ENCODE results near the gene SMOC1.

SMOC1 gene

DNA sequence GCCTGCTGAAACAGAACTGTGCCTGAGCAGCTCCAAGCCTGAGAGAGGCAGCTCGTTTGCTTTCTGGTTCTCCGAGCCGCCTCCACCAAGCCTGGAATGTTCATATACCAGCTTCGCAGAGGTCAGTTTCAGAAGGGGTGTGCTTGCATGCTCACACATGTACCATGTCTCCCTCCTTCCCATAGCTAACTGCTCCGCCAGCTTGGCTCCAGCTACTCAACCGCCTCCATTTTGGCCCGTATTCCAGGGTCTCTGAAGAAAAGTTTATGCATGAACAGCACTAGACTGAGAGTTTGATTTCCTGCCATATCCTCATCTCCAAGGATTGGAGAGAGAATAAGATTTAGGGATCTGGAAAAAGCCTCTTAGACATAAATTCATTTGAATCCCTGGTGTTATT, 103.7 kb downstream of the SMOC1 start:
- no peak for DNase-seq (ENCODE audit: low read depth)

DNA sequence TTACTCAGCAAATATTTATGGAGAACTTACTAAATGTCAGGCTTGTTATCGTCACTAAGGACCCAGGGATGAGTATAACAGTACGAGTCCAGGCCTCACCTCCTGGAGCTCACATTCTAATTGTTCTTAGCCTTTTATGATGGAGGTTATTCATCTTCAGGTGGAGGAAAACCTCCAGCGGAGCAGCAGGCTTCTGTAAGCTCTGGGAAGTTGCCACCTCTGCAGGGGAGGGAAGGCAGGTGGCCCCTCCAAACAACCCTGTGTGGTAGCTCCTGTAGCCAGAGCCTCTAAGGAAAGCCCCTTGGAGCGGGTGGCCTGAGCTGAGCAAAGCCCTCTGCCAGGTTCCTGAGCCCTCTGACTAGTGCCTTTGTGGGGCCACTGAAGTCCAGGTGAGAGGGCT, 104.1 kb downstream of the SMOC1 start:
- no peak for DNase-seq (ENCODE audit: low read depth)

DNA sequence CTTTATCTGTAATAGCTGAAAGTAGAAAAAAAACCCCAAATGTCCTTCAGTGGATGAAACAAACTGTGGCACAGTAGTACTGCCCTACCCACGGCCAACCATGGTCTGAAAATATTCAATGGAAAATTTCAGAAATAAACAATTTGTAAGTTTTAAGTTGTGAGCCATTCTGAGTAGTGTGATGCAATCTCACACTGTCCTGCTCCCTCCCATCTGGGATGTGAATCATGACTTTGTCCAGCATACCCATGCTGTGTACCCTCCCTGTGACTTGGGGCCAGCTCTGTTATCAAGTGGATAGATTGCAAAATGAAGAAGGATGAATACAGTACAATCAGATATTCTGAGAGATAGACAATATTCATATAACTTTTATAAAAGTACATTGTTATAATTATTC, 106.2 kb downstream of the SMOC1 start:
- no peak for DNase-seq (ENCODE audit: low read depth)

DNA sequence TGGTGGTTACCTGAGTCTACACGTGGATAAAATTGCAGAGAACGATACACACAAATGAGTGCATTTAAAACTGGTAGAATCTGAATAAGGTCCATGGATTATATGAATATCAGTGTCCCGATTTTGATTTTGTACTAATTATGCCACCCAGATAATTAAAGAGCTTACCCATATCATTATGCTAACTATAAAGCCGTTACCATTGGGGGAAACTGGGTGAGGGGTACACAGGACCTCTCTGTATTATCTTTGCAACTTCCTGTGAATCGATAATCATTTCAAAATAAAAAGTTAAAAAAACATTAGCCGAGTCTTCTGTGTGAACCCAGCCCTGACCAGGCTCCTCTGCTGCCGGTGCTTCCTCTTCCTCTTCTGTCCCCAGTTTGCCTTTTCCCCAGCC, 107.1 kb downstream of the SMOC1 start:
- DNase-seq (ENCODE audit: low read depth), result no peak

DNA sequence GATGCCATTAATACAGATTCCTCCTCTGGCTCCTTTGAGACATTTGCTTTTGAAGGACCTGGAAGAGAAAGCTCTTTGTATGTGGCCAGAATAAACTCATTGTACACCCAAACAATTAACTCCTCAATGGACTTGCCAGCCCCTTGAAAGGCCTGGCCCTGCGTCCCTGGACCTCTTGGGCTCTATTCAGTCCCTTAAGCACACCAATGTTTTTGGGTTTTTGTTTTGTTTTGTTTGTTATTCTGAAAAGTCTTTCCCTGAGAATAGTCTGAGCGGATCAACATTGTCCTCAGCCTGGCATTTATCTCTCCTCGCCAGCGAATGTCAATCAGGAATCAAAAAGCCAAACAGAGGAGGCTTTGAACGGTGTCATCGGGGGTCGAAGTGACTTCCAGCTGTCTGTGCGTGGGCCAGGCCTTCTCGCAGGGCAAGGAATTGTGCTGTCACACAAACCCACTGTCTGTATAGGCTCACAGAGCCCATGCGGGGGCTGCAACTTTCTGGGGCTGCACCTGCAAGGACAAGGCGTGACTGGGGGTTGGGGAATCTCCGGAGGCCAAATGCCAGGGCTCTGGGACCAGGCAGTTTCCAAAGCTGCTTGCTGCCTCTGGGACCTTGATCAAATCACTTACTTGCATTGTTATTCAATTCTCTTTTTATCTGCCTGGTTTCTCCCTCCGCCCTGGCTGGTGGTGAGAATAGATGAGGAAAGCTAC, 108.3 kb downstream of the SMOC1 start:
- no peak for DNase-seq (ENCODE audit: low read depth)

DNA sequence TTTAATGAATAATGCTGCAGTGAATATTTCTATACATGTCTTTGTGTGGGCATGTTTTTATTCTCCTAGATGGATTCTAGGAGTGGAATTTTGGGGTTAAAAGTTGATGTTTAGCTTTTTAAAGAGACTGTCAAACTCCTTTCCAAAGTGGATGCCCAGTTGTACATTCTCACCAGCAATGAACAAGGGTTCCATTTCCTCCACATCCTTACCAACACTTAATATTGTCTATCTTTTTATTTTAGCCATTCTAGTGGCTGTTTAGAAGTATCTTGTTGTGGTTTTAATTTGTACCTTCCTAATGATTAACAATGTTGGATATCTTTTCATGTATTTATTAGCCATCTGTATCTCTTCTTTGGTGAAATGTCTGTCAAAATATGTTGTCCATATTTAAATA, 109.8 kb downstream of the SMOC1 start:
- DNase-seq (ENCODE audit: low read depth), result no peak

DNA sequence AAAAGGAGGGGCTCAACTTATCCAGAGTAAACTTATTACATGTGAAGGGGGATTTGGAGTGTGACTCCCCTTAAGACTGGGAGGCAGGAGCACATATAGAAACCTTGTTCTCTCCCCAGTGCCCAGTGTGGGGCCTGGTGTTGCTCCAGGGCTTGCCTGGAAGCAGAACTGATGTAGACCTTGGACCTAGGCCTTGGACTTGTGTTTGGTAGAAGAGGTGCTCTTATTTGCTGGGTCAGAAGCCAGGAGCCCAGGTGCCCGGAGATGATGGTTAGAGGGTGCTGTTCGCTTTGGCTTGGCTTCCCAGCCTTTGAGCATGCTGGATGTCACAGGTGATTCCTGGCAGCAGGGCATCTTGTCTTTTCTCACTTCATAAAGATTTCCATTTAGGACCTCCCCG, 110.4 kb downstream of the SMOC1 start:
- no peak for DNase-seq (ENCODE audit: low read depth)

DNA sequence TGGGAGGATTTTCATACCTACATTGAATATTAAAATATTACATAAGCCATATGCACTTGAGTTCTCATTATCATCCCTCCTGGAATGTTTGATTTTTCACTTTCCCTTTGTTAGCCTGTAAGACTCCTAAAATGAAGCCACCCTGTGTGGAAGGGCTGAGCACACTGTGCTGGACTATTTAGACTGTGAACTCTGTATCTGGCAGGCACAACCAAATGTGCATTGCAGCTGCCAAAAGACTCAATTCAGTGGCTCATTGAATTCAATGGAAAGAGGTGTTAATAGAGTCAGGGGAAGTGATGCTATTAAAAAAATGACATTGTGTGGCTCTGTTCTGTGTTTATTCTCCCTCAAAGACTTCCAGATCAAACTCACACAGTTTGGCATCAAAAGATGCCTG, 111.1 kb downstream of the SMOC1 start:
- DNase-seq (ENCODE audit: low read depth), result no peak

DNA sequence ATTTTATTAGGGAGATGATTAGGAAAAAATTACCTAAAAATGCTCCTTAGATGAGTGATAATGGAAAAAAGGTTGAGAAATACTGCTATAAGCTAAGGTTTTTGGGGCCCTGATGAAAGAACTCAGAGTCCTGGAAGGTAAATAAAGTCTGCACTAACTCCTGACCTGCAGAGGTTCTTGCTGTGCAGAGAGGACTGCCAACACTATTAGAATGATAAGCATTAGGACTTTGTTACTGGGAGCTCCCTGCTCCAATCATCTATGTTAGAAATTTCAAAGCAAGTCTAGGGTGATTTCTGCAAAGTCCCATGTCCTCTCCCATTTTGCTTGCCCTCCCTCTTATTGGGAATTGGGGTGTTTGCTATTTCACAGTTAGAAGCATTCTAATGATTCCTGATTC, 112.2 kb downstream of the SMOC1 start:
- DNase-seq (ENCODE audit: low read depth), result no peak

DNA sequence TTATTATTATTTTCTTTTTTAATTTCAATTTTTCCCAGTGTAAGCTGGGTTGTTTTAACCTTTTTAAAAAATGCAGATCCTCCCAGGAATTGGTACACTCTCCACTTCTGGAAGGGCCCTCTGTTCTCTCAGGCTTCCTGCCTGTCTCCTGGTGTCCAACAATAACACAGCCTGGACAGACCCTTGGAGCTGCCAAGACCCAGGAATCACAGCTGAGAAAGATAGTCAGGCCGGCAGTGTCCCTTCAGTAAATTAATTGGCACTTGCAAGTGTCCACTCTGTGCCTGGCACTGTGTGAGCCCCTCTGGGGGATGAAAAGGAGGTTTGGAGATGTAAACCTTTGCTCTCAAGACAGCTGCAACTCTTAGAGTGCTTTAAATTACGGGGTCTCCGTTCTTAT, 113.3 kb downstream of the SMOC1 start:
- no peak for DNase-seq (ENCODE audit: low read depth)

DNA sequence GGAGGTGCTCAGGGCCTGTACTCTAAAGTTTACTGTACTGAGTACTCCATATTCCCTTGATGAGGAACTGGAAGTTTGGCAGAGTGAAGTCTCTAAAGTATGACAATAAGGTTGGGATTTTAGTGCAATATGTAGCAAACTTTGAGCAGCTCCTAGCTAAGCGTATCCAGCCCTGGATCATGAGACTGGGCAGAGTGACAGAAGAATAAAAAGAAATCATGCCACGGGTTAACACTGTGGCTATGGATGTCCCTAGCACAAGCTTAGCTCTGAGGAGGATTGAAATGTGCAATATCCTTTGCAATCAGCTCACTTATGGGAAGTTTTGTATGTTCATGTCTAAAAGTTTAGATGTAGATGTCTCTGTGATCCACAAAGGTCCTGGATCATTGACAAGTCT, 114.1 kb downstream of the SMOC1 start:
- DNase-seq (ENCODE audit: low read depth), result no peak

DNA sequence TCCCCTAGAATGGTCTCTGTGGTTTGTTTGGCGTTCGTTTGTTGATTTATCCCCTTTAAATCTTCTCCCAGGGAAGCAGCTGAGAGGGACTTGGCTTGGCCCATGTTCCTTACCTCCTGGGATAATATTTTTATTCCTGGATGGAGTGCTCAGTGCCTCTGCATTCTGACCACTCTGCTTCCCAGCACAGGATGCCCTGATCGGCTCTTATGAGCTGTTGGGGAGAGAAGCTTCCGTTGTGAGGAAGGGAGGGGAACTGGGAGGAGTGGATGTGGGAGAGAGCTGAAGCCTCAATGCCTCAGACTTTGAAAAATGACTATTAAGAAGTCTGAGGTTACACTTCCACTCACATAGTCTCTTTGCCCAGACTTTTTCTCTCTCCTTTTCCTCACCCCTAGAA, 114.8 kb downstream of the SMOC1 start:
- no peak for DNase-seq (ENCODE audit: low read depth)

DNA sequence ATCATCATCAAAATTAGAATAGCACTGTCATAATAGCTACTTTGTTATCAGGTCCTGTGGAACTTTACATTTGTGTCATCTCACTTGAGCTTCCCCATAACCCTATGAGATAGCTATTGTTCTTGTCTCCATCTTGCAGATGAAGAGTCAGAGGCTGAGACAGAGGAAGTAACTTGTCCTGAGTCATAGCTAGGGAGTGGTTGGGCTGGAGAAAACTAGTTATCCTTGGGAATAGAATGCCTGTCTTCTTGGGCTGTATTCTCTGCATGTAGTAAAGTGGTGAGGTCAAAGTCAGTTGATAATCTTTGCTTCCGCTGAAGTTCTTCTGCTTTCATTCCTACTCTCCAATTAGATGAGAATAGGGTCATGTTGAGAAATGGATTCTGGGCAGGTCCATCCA, 117.0 kb downstream of the SMOC1 start:
- no peak for DNase-seq (ENCODE audit: low read depth)

DNA sequence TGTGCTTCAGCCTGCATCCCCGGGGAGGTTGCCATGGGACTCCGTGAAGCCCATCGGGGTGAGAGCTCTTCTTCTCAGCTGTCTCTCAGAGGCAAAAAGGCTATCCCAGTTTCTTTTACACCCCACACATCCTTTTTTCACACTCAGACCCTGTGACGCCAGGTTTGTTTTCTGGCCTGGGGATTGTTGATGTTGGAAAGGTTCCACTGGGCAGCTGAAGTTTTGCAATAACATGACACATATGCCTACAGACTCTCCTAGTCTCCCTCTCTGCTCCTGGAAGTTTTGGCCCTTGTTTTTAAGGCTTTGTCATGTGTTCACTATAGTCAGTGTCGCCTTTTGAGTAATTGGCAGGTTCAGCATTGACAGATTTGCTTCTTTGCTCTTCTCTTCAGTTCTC, 118.6 kb downstream of the SMOC1 start:
- no peak for DNase-seq (ENCODE audit: low read depth)

DNA sequence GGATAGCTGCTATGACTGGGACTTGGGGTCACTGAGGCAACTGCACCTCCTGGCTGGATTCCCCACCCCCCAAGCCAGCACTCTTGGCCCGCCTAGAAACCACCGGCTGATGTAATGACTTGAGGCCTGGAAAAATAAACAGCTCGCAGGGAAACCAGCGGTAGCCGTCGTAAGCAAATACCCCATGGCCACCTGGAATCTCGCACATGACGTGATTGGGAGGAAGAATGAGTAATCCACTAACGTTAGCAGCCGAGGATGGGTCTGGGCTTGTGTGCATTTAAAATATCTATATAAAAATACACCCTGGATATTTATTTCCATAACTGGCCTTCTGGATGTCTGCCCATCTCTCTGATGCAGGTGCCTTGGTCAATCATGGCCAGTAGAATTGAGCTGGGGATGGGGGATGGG, 120.1 kb downstream of the SMOC1 start:
- DNase-seq (ENCODE audit: low read depth), result no peak

DNA sequence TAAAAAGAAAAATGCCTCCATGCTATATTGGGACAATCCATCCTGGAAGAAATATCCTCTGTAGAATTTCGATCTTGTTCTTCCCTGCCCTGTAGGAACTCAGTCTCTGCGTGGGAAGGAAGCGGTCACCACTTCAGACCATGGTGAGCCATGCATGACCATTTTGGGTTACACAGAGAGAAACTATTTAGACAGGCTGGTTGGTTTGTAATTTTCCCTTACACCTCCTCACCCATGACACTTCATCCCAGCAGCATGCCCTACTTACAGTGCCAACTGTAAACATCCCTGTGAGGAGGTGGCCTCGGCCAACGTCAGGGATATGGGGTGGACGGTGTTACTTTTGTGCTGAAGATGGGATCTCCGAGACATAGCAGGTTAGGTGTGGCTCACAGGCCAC, 121.4 kb downstream of the SMOC1 start:
- DNase-seq (ENCODE audit: low read depth), result no peak

DNA sequence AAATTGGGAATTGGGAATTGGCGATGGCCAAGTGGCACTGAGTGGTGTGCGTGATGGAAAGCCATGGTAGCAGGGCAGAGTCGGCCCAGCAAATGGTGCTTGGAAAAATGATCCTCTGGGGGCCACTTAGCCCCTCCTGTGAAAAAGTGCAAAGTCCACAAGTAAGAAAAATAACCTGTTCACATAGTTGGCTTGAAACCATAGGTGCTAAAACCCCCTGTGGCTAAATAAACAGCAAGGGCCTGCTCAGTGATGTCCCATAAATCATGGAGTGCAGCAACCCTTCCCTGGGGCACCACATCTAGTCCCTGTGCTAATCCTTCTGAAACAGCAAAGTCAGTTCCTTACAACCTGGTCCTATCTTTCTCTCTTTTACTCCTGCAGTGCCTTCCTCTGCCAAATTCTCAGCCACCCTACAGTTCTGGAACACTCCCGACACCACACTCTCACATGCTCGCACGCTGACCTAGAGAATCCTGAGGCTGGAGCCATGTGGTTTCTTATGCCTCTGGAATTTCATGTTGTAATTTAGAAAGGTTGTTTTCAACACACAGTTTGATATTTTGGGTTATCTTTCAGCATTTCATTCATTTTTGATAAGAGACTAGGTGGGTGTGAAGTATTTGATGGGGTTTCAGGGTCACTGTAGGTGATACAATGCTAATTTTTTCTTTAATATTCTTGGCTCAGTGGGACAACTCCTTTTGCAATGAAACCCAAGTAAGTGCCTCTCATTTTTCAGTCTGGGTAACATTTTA, 123.6 kb downstream of the SMOC1 start:
- no peak for DNase-seq (ENCODE audit: low read depth)

DNA sequence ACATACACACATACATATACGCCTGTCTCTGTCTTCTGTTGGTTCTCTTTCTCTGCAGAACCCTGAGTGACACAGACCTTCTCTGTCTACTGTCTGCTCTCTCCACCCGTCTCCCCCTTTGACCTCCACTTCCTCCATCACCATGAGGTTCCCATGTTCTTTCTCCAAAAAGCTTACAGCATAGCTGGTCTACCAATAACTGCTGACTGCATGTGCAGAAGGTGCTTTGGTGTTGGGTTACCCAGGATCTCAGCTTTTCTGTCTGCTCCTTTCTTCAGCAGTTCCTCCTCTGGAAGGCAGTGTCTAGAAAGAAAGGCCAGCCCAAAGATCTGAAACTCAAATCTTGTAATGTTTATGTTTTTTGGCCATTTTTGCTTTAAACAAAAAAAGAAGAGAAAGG, 125.6 kb downstream of the SMOC1 start:
- no peak for DNase-seq (ENCODE audit: low read depth)

DNA sequence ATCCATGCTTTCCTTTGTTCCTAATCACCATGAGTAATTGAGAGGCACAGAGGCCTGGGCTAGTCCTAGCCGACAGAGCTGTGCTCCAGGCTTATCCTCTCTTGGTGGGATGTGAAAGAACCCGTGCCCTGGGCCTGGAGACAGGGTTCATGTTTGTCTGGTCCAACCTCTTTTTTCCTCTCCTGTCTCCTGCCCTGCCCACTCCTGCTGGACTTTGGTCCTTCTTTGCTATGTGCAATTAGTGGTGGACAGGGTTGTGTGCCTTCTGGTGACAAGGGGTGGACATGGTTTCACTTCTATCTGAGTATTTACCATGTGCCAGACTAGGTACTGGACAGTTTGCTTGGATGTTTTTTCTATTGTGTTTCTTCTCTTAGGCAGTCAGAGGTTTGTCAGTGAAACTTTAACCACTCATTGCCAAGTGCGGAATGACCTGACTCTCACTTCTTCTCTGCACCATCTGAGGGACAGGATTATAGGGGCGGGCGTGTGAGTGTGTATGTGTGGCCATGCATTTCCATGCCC, 126.1 kb downstream of the SMOC1 start:
- no peak for DNase-seq (ENCODE audit: low read depth)

DNA sequence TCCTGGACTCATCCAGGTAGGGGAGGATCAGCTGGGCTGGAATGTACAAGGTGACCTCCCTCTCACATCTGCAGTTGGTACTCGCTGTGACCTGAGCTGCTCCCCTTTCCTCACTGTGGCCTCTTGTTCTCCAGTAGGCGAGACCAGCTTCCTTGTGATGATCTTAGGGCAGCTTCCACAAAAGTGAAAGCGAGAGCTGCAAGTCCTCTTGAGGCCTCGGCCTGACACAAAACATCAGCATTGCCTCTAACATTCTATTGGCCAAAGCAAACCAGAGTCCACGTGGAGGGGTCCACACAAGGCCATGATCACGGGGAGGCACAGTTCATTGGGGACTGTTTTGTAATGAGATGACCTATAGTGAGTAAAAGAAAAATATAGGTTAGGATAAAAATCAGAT, 127.5 kb downstream of the SMOC1 start:
- no peak for DNase-seq (ENCODE audit: low read depth)

DNA sequence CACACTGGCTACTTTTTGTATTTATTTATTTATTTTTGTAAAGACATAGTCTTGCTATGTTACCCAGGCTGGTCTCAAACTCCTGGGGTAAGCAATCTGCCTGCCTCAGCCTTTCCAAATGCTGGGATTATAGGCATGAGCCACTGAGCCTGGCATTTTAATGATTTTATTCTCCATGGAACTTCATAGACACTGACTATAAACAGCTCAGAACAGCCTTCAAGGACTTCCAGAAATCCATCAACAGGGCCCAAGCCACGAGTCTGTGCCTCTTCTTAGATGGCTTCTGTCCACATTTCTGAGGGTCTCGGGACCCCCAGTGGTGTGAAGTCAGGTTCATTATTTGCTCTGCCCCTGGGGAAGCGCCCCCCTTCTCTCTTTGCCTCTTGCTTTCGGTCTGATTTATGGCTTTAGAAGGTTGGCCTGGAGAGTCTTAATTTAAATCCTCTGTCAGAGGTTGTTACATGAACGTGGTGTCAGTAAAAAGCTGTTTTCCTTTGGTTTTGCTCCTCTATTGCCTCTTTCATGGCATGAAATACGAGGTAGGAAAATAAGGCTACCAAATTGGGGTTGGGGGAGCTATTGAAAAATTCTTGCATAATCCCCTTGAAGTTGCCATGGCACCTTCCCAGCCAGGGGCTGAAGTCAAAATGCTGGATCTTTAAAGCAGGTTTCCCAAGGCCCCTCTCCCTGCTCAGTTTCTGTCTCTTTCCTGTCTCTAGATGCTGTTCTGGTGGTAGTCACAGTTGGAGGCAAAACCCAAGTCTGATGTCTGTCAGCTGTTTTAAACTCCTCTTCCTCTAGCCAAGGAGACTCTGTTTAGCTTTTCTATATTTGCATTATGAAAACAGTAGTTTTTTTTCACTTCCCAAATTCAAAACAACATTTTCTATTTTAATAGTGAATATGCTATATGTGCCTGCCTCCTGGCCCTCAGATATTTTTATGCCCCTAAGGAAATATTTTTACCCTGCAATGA, 129.4 kb downstream of the SMOC1 start:
- DNase-seq (ENCODE audit: low read depth), result no peak

DNA sequence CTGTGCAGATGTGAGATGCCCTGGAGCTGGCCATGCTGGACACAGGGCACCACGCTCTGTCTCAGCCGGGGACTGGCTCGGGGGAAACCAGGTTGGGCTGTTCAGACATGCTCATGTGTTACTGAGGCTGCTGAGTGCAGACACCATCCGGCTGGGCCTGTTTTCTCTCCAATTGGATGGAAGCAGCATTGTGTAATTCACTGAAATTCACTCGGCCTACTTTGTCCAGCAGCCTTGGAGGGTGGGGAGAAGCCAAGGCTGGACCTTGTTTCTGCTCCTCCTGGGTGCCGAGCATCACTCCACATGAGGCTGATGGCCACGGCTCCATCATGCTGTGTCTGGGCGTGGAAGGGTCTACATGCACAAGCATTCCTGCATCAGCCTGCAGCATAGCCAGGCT, 130.7 kb downstream of the SMOC1 start:
- DNase-seq (ENCODE audit: low read depth), result no peak

DNA sequence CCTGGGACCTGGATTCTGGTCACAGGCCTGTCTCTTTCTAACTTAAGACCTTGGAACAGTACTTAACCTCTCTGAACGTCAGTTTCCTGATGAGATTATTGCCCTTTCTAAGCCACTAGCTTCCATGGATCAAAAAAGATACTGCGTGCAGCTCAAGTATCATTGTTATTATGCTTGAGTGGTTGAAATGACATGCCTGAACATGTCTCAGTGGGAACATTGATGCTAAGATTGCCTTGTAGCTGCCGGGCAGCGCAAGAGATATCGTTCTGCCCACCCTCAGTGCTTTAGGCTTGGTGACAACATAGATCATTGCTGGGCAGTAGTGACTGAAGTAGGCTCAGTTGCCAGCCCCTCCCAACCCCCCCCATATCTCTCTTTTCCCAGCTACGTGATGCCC, 131.9 kb downstream of the SMOC1 start:
- no peak for DNase-seq (ENCODE audit: low read depth)
